HG03575 (cell line): ENCODE data around the gene NTM.

ENCODE experiments used
- ATAC-seq: cut with Tn5 transposase; IDR thresholded peaks from one replicate; pipeline ENCODE4 v1.9.1; 2021; ENCODE audit not compliant: unreplicated experiment, insufficient number of reproducible peaks, low FRiP score; ENCODE audit errors: extremely low read depth

NTM gene

GRCh38 chr11:132093536-132094259, 723.3 kb downstream of the NTM start:
- no peak for ATAC-seq

- no peak for ATAC-seq
These were observed 724.2 kb downstream of the NTM start for GRCh38 chr11:132094598-132094997.

GRCh38 chr11:132095230-132096131, 725.1 kb downstream of the NTM start:
- no peak for ATAC-seq

- ATAC-seq, result no peak
These were observed 725.9 kb downstream of the NTM start for GRCh38 chr11:132096132-132096825.

GRCh38 chr11:132099692-132100091, 729.3 kb downstream of the NTM start:
- ATAC-seq, result no peak

GRCh38 chr11:132100583-132100982, 730.2 kb downstream of the NTM start:
- no peak for ATAC-seq

- ATAC-seq, result no peak
These were observed 731.5 kb downstream of the NTM start for GRCh38 chr11:132101881-132102280.

- ATAC-seq, result no peak
These were observed 732.6 kb downstream of the NTM start for GRCh38 chr11:132103021-132103420.

GRCh38 chr11:132106096-132106982, 735.9 kb downstream of the NTM start:
- no peak for ATAC-seq

- no peak for ATAC-seq
These were observed 740.9 kb downstream of the NTM start for GRCh38 chr11:132111316-132111715.

- no peak for ATAC-seq
These were observed 741.4 kb downstream of the NTM start for GRCh38 chr11:132111838-132112237.

GRCh38 chr11:132112846-132113245, 742.4 kb downstream of the NTM start:
- ATAC-seq, result no peak

GRCh38 chr11:132114185-132114584, 743.8 kb downstream of the NTM start:
- ATAC-seq, result no peak

GRCh38 chr11:132114743-132115142, 744.3 kb downstream of the NTM start:
- no peak for ATAC-seq

GRCh38 chr11:132115454-132115853, 745.0 kb downstream of the NTM start:
- ATAC-seq, result no peak

GRCh38 chr11:132116516-132116915, 746.1 kb downstream of the NTM start:
- ATAC-seq, result no peak

GRCh38 chr11:132118661-132119060, 748.2 kb downstream of the NTM start:
- no peak for ATAC-seq

GRCh38 chr11:132119573-132119972, 749.2 kb downstream of the NTM start:
- ATAC-seq, result no peak

- ATAC-seq, result no peak
These were observed 752.3 kb downstream of the NTM start for GRCh38 chr11:132122735-132123134.
